ENCODE data around the gene PIP5K1B. TPM values are rescaled to one million over a fixed set of nuclear protein-coding genes. Genes with fewer than 3 reads are reported as not detected.

PIP5K1B gene
- total and polyA plus RNA-seq, 2 experiments from 2014 or later, result 3.2 to 5.0 TPM

DNA sequence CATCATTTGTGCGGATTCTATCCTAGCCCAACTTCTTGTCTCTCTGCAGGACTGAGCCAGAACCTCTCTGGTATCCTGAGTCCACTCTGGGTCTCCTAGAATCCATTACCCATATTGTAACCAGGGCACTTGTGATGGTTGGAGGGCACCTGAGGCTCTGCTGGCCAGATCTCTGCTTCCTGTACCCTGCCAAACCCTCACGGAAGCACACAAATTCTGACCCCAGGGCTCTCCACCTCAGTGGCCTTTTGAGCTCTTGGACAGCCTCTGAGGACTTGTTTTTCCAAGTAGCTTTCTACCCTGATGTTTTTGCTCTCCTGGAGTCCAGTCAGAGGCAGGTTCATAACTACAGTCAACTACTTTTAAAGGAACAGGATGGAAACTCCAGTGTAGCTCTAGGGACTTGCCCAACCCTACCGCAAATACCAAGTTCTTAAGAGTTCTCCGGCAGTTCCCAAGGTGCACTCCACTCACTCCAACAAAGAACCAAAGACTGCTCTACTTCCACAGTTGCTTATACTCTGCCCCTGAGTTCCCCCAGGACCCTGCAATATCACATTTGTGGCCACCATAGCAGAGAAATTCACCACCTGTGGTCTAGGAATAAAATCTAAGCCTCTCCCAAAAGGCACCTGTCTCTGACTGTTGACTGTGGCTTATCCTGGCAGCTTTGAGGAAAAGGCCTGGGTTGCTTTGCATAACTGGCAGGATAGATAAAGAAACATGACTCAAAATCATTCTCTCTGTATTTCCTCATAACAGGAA, 9.6 kb downstream of the PIP5K1B start:
- H3K27me3 ChIP-seq, result peaks cover 5% of the 10 kb centered on the region
- H3K36me3 ChIP-seq, result no peaks in the 10 kb centered on the region
- H3K4me3 ChIP-seq, result no peak overlapping the region
- no peaks in the 10 kb centered on the region for H3K4me1 ChIP-seq (ENCODE audit: low read depth)
- DNase-seq (ENCODE audit: low read depth in 1 of 2, low spot score in 1 of 2), result no peak
- no peak overlapping the region for H3K27ac ChIP-seq
- TF ChIP-seq, protein P1, sequence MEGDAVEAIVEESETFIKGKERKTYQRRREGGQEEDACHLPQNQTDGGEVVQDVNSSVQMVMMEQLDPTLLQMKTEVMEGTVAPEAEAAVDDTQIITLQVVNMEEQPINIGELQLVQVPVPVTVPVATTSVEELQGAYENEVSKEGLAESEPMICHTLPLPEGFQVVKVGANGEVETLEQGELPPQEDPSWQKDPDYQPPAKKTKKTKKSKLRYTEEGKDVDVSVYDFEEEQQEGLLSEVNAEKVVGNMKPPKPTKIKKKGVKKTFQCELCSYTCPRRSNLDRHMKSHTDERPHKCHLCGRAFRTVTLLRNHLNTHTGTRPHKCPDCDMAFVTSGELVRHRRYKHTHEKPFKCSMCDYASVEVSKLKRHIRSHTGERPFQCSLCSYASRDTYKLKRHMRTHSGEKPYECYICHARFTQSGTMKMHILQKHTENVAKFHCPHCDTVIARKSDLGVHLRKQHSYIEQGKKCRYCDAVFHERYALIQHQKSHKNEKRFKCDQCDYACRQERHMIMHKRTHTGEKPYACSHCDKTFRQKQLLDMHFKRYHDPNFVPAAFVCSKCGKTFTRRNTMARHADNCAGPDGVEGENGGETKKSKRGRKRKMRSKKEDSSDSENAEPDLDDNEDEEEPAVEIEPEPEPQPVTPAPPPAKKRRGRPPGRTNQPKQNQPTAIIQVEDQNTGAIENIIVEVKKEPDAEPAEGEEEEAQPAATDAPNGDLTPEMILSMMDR (IDR thresholded peaks at IDR 0.05; ENCODE audit: low read depth, low read length), result no peak
- H3K9me3 ChIP-seq (ENCODE audit: low read depth), result no peaks in the 10 kb centered on the region

DNA sequence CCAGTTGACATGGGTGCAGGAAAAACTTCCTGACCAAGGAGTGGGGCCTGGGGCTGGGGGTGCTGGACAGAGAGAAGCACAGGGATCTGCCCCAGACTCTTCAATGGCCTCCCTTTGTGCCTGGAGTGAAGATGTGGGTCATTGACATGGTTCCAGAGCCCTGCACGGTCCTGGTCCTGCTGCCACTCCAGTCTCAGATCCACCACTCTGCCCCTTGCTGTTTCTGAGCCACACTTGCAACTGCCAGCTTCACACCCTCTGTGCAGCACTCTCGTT, 10.1 kb downstream of the PIP5K1B start:
- Histone ChIP-seq H3K4me3 (no peak overlapping the region), H3K27me3 (peaks cover 5% of the 10 kb centered on the region), H3K9me3 (ENCODE audit: low read depth) (no peaks in the 10 kb centered on the region), H3K36me3 (no peaks in the 10 kb centered on the region), H3K27ac (no peak overlapping the region), H3K4me1 (ENCODE audit: low read depth) (no peaks in the 10 kb centered on the region)
- TF ChIP-seq, protein P1 (IDR thresholded peaks at IDR 0.05; ENCODE audit: low read depth, low read length), result no peak
- DNase-seq (ENCODE audit: low read depth in 1 of 2, low spot score in 1 of 2), result no peak

DNA sequence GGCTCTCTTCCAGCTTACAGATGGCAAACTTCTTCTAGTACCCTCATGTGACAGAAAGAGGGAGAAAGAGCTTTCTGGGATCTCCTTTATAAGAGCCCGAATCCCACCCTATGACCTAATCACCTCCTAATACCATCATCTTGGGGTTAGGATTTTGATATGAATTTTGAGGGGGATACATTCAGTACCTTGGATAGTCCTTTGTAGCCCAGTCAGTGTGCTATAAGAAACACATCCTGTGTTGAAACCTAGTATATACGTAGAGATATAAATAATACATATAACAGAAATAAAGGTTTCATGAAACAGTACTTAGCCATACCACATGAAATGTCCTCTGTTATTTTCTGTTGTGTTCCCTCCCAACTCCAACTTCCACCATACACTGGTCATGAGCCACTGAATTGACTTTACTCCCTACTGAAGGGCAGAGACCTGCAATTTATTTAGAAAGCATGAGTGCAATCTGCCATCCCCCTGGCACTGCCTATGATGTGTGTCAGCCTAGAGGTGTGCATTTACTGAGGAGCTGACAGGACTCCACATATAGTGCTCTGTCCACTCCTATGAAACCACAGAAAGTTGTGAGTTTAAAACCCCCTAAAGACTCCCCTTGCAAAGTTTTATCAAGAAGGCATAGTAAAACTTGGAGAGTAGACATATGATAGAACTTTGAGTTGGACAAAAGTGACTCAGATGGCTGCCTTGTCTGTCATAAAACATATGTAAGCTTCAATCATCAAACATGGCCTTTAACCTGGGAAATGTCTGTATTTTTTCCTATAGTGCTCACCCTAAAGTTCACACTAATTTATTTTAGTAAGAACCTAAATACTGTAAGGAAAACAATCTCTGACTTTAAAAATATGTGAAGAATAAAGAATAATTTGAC, 12.8 kb downstream of the PIP5K1B start:
- Histone ChIP-seq H3K9me3 (ENCODE audit: low read depth) (no peaks in the 10 kb centered on the region), H3K36me3 (no peaks in the 10 kb centered on the region), H3K27ac (no peak overlapping the region), H3K4me1 (ENCODE audit: low read depth) (no peaks in the 10 kb centered on the region), H3K4me3 (no peak overlapping the region), H3K27me3 (peaks cover 5% of the 10 kb centered on the region)
- DNase-seq (ENCODE audit: low read depth in 1 of 2, low spot score in 1 of 2), result no peak
- TF ChIP-seq, protein P1 (IDR thresholded peaks at IDR 0.05; ENCODE audit: low read depth, low read length), result no peak

DNA sequence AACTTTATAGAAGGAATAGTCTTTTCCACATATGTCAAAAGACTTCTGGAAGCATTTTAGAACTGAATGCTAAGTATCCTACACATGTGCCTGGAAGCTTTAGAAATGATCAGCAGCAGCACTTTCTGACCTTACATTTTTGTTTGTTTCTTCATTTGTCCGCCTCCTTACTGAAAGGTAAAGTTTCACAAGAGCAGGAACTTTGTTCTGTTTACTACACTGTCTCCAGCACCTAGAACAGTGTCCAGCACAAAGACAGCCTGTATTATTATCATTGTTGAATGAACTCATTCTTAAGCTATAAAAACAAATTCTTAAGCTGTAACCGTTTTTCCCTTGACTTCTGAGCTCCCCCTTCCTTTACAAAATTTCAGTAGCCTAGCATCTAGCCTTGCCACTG, 14.8 kb downstream of the PIP5K1B start:
- H3K27ac ChIP-seq, result no peak overlapping the region
- TF ChIP-seq, protein P1 (IDR thresholded peaks at IDR 0.05; ENCODE audit: low read depth, low read length), result no peak
- H3K9me3 ChIP-seq (ENCODE audit: low read depth), result no peaks in the 10 kb centered on the region
- H3K36me3 ChIP-seq, result no peaks in the 10 kb centered on the region
- H3K27me3 ChIP-seq, result no peaks in the 10 kb centered on the region
- H3K4me3 ChIP-seq, result no peak overlapping the region
- no peaks in the 10 kb centered on the region for H3K4me1 ChIP-seq (ENCODE audit: low read depth)
- DNase-seq (ENCODE audit: low read depth in 1 of 2, low spot score in 1 of 2), result no peak

DNA sequence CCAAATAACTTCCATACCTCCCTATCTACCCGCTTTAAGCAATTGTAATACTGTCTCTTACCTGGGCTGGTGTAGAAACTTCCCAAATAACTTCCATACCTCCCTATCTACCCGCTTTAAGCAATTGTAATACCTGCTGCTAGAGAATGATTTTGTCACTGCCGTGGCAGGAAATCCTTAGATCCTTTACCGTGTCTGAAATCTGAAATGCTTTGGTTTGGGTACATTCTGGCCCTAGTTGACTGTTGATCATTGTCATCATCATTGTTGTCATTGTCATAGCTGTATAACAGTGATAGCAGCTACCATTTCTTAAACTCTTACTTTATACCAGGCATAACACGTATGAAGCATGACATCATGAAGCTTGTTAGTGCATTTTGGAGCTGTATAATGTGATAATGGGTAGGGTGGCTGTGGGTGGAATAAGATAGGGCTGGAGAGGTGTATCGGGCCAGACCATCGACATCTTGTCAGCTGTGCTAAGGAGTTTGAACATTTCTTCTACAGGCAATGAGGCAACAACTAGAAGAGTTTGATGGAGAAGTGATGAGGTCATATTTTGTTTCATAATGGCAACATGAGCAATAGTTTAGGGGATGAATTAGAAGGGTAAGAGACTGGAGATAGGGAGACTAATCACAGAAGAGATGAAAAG, 15.7 kb downstream of the PIP5K1B start:
- H3K4me3 ChIP-seq, result no peak overlapping the region
- no peaks in the 10 kb centered on the region for H3K9me3 ChIP-seq (ENCODE audit: low read depth)
- H3K27me3 ChIP-seq, result no peaks in the 10 kb centered on the region
- H3K4me1 ChIP-seq (ENCODE audit: low read depth), result no peaks in the 10 kb centered on the region
- H3K36me3 ChIP-seq, result no peaks in the 10 kb centered on the region
- no peak overlapping the region for H3K27ac ChIP-seq
- DNase-seq (ENCODE audit: low read depth in 1 of 2, low spot score in 1 of 2), result no peak
- TF ChIP-seq, protein P1 (IDR thresholded peaks at IDR 0.05; ENCODE audit: low read depth, low read length), result no peak

Data from cardiac muscle cell (in vitro differentiated cells and primary cell).